Hepatocyte (in vitro differentiated cells): Measurements from ENCODE around the gene FBLN2. TPM values are rescaled to one million over a fixed set of nuclear protein-coding genes. Genes with fewer than 3 reads are reported as not detected.

Source experiments
- DNase-seq: peaks from one replicate; pipeline ENCODE4 v3.0.0-alpha.2; 2016; ENCODE audit warnings: low spot score
- H2AFZ ChIP-seq: fragments of 200-600 bp; sonication (generic); 2 replicates; pipeline ENCODE4 v1.6.0; 2016; ENCODE audit warnings: antibody characterized with exemption, mild to moderate bottlenecking
- H3K27ac ChIP-seq: fragments of 200-600 bp; sonication (generic); 2 replicates; pipeline ENCODE4 v1.5.1; 2016; ENCODE audit warnings: mild to moderate bottlenecking
- H3K27me3 ChIP-seq: fragments of 200-600 bp; sonication (generic); 2 replicates; pipeline ENCODE4 v1.6.1; 2016
- H3K36me3 ChIP-seq: fragments of 200-600 bp; sonication (generic); replicated peaks from 2 replicates; pipeline ENCODE4 v1.5.1; 2016; ENCODE audit warnings: low read depth; ENCODE audit not compliant: insufficient read depth
- H3K4me1 ChIP-seq: fragments of 200-600 bp; sonication (generic); 2 replicates; pipeline ENCODE4 v1.5.1; 2016; ENCODE audit warnings: mild to moderate bottlenecking, moderate library complexity; ENCODE audit not compliant: insufficient read depth
- H3K4me2 ChIP-seq: fragments of 200-600 bp; sonication (generic); 2 replicates; pipeline ENCODE4 v1.6.0; 2016
- H3K4me3 ChIP-seq: fragments of 200-600 bp; sonication (generic); 2 replicates; pipeline ENCODE4 v1.5.1; 2016; ENCODE audit warnings: mild to moderate bottlenecking
- H3K79me2 ChIP-seq: fragments of 200-600 bp; sonication (generic); 2 replicates; pipeline ENCODE4 v1.6.0; 2017; ENCODE audit warnings: mild to moderate bottlenecking
- H3K9me2 ChIP-seq: fragments of 200-600 bp; sonication (generic); replicated peaks from 2 replicates; pipeline ENCODE4 v1.6.0; 2017; ENCODE audit warnings: mild to moderate bottlenecking; ENCODE audit not compliant: insufficient read depth
- H3K9me3 ChIP-seq: fragments of 200-600 bp; sonication (generic); 2 replicates; pipeline ENCODE4 v1.5.1; 2016; ENCODE audit warnings: low read depth, mild to moderate bottlenecking
- H4K20me1 ChIP-seq: fragments of 200-600 bp; sonication (generic); 2 replicates; pipeline ENCODE4 v1.6.0; 2016; ENCODE audit warnings: mild to moderate bottlenecking; ENCODE audit not compliant: insufficient read depth, poor library complexity, severe bottlenecking
- CTCF ChIP-seq: fragments of 200-600 bp; sonication (generic); IDR thresholded peaks from 2 replicates; pipeline ENCODE4 v1.5.1; 2016; ENCODE audit warnings: antibody characterized with exemption, mild to moderate bottlenecking; ENCODE audit not compliant: poor library complexity
- EZH2 ChIP-seq: fragments of 200-600 bp; sonication (generic); IDR thresholded peaks from 2 replicates; pipeline ENCODE4 v1.6.1; 2016; ENCODE audit warnings: antibody characterized with exemption, mild to moderate bottlenecking, borderline replicate concordance
- EZH2phosphoT487 ChIP-seq: fragments of 200-600 bp; sonication (generic); IDR thresholded peaks from one replicate; pipeline ENCODE4 v1.6.1; 2018; ENCODE audit warnings: antibody characterized with exemption, mild to moderate bottlenecking, low read depth, moderate library complexity; ENCODE audit not compliant: unreplicated experiment, severe bottlenecking
- WGBS: methylation state at CpG from one replicate; pipeline ENCODE4 v1.1.6; 2016; ENCODE audit warnings: low lambda C conversion rate; ENCODE audit errors: missing lambda C conversion rate; 5-methylcytosine and 5-hydroxymethylcytosine counted together
- polyA plus RNA-seq: library from polyadenylated mRNA; unstranded; fragments of >200 nt; fragmentation: Nextera tagmentation; extraction: Ambion mirVana; gene quantifications from 2 replicates; pipeline ENCODE4 v1.2.1, GENCODE V29; 2016
- total RNA-seq: library from RNA; depleted of rRNA; stranded (reverse); fragments of >200 nt; gene quantifications from 2 replicates; pipeline ENCODE4 v1.2.3, GENCODE V29; 2014

FBLN2 gene
- total and polyA plus RNA-seq, 2 experiments from 2014 or later, result 75.8 to 76.2 TPM

DNA sequence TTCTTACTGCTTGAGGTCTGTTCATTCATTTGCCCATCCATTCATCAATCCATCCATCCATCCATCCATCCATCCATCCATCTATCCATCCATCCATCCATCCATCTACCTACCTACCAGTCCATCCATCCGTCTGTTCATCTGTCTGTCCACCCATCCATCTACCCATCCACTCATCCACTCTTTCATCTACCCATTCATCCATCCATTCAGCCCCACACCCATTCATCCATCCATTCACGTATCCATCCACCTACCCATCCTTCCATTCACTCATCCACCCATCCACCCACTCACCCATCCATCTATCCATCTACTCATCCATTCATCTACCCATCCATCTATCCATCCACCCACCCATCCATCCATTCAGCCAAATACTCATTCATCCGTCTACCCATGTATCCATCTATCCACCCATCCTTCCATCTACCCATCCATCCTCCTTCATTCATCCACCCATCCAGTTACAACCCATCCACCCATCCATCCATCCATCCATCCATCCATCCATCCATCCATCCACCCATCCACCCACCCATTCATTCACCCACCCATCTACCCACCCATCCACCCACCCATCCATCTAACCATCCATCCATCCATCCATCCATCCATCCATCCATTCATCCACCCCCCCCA lies 68.3 kb downstream of the FBLN2 start:
- TF ChIP-seq EZH2 (no peak), EZH2phosphoT487 (no peak), CTCF (no peak)
- no peaks in the 10 kb centered on the region for H3K27me3 ChIP-seq
- H3K4me3 ChIP-seq, result no peak overlapping the region
- no peaks in the 10 kb centered on the region for H3K9me2 ChIP-seq
- H3K4me1 ChIP-seq, result no peaks in the 10 kb centered on the region
- no peaks in the 10 kb centered on the region for H3K79me2 ChIP-seq
- no peaks in the 10 kb centered on the region for H4K20me1 ChIP-seq
- no peak overlapping the region for H3K27ac ChIP-seq
- 97% methylated on average over 3 of the region's 3 CpGs for WGBS
- no peaks in the 10 kb centered on the region for H3K36me3 ChIP-seq
- no peak for DNase-seq
- no peak overlapping the region for H2AFZ ChIP-seq
- H3K4me2 ChIP-seq, result no peak overlapping the region
- H3K9me3 ChIP-seq, result no peaks in the 10 kb centered on the region

GRCh38 chr3:13617981-13618380 lies 69.1 kb downstream of the FBLN2 start:
- Histone ChIP-seq H3K4me2 (no peak overlapping the region), H3K9me2 (no peaks in the 10 kb centered on the region), H3K4me1 (peaks cover 4% of the 10 kb centered on the region), H2AFZ (no peak overlapping the region), H3K9me3 (no peaks in the 10 kb centered on the region), H3K79me2 (no peaks in the 10 kb centered on the region), H3K4me3 (no peak overlapping the region), H3K36me3 (no peaks in the 10 kb centered on the region), H3K27me3 (no peaks in the 10 kb centered on the region), H4K20me1 (no peaks in the 10 kb centered on the region), H3K27ac (no peak overlapping the region)
- DNase-seq, result no peak
- WGBS, result 97% methylated on average over 10 of the region's 10 CpGs
- no peak for TF ChIP-seq EZH2

GRCh38 chr3:13618836-13619235 lies 69.9 kb downstream of the FBLN2 start:
- 97% methylated on average over 3 of the region's 3 CpGs for WGBS
- Histone ChIP-seq H3K4me2 (no peak overlapping the region), H3K27ac (no peak overlapping the region), H3K4me1 (peaks cover 8% of the 10 kb centered on the region), H2AFZ (no peak overlapping the region), H3K9me2 (no peaks in the 10 kb centered on the region), H4K20me1 (no peaks in the 10 kb centered on the region), H3K4me3 (no peak overlapping the region), H3K27me3 (no peaks in the 10 kb centered on the region), H3K9me3 (no peaks in the 10 kb centered on the region), H3K36me3 (no peaks in the 10 kb centered on the region), H3K79me2 (no peaks in the 10 kb centered on the region)
- no peak for DNase-seq
- TF ChIP-seq EZH2phosphoT487 (no peak), EZH2 (no peak)

- Histone ChIP-seq H4K20me1 (no peaks in the 10 kb centered on the region), H3K36me3 (no peaks in the 10 kb centered on the region), H3K4me3 (no peak overlapping the region), H3K9me3 (no peaks in the 10 kb centered on the region), H3K9me2 (no peaks in the 10 kb centered on the region), H3K27me3 (no peaks in the 10 kb centered on the region), H2AFZ (no peak overlapping the region), H3K27ac (no peak overlapping the region), H3K79me2 (no peaks in the 10 kb centered on the region), H3K4me1 (peaks cover 8% of the 10 kb centered on the region), H3K4me2 (no peak overlapping the region)
- TF ChIP-seq EZH2phosphoT487, result no peak
- no peak for TF ChIP-seq CTCF
- no peak for TF ChIP-seq EZH2
- DNase-seq, result no peak
- 89% methylated on average over 13 of the region's 13 CpGs for WGBS
Measured at GRCh38 chr3:13619661-13620230, 70.8 kb downstream of the FBLN2 start.
